Adrenal gland (tissue), 12 donors: ENCODE results near the gene PHLDA1. TPM values are rescaled to one million over a fixed set of nuclear protein-coding genes. Genes with fewer than 3 reads are reported as not detected.

Experiments used
- DNase-seq, 7 donors: peaks; one replicate each; pipeline ENCODE4 v3.0.0-alpha.2; 2019 to 2020
- H3K27ac ChIP-seq, 5 donors: fragments of 200-600 bp; sonication (generic) in 4 of 5; 1 replicate in 3 of 5; 2 replicates in 2 of 5; pipeline versions ENCODE4 v1.5.1 to v1.8.0; 2016 to 2020; ENCODE audit warnings: mild to moderate bottlenecking in 1 of 5
- H3K27me3 ChIP-seq: fragments of 200-600 bp; 2 replicates; pipeline ENCODE4 v1.8.0; 2021
- H3K36me3 ChIP-seq, 2 donors: fragments of 200-600 bp; replicated peaks in 1 of 2; 1 replicate in 1 of 2; 2 replicates in 1 of 2; pipeline versions ENCODE4 v1.5.1 to v1.8.0; 2018 to 2022
- H3K4me1 ChIP-seq, 2 donors: fragments of 200-600 bp; replicated peaks in 1 of 2; 1 replicate in 1 of 2; 2 replicates in 1 of 2; pipeline versions ENCODE4 v1.5.1 to v1.8.0; 2018 to 2021
- H3K4me3 ChIP-seq, 4 donors: fragments of 200-600 bp; sonication (generic) in 3 of 4; one replicate each; pipeline ENCODE4 v1.5.1; 2016 to 2018
- H3K9me3 ChIP-seq, 3 donors: fragments of 200-600 bp; sonication (generic) in 1 of 3; replicated peaks in 1 of 3; 1 replicate in 2 of 3; 2 replicates in 1 of 3; pipeline versions ENCODE4 v1.5.1 to v1.8.0; 2016 to 2021
- POLR2A ChIP-seq, 2 donors: fragments of 450-650 bp; IDR thresholded peaks; one replicate each; pipeline ENCODE4 v1.6.1; 2017; ENCODE audit warnings: antibody characterized with exemption in 2 of 2, mild to moderate bottlenecking in 2 of 2, moderate library complexity in 1 of 2
- WGBS, 4 donors: extraction: QIAGEN DNeasy Blood & Tissue Kit in 2 of 4; methylation state at CpG; one replicate each; pipeline versions ENCODE4 v1.1.5 to v1.1.7; 2013 to 2017; 5-methylcytosine and 5-hydroxymethylcytosine counted together
- intact Hi-C, 2 donors: fragments of 100-400 bp; cut with DNase I; formaldehyde crosslinking; loops; one replicate each; pipeline versions ENCODE4 v1.14.1 to v1.15.0; 2022 to 2023
- polyA plus RNA-seq, 3 donors: library from polyadenylated mRNA; stranded (reverse); fragments of 200-250 nt in 2 of 3; fragments of 350-450 nt in 1 of 3; fragmentation: Illumina TruSeq in 1 of 3; extraction: RNeasy Lipid Tissue Mini Kit (QIAGEN cat#74804) in 1 of 3; gene quantifications; one replicate each; pipeline ENCODE4 v1.2.3, GENCODE V29; 2013 to 2014
- total RNA-seq, 9 donors: library from RNA; depleted of rRNA in 4 of 9; stranded (reverse); fragments of >200 nt in 4 of 9; fragments of 120-200 nt in 1 of 9; fragmentation: NEBNext Ultra II Directional in 1 of 9; extraction: Animal tissue kit (Norgen Biotek cat#: 25700) in 1 of 9; gene quantifications; one replicate each; pipeline versions ENCODE4 v1.1.0 to v1.2.4, GENCODE V29; 2013 to 2023
- TF ChIP-seq, protein P1 (sequence below), 6 experiments: fragments of 450-650 bp in 4 of 6; fragments of 200-600 bp in 2 of 6; sonication (generic) in 1 of 6; IDR thresholded peaks; 1 replicate in 5 of 6; 2 replicates in 1 of 6; pipeline versions ENCODE4 v1.5.1 to v1.8.0; 2016 to 2021; ENCODE audit warnings: antibody characterized with exemption in 6 of 6, mild to moderate bottlenecking in 2 of 6, moderate library complexity in 1 of 6
- donor health status: healthy with polysubstance abuse.
- donor health status: Bipolar disorder and iron deficiency.
- donor health status: DM: yes; HTN: yes; CAD: no.
- donor health status: DM: no; HTN: no; CAD: no.
- donor health status: DM: no; HTN: no; CAD: no.
- donor health status: DM: yes; HTN: yes; CAD: no.

The PHLDA1 gene
- total and polyA plus RNA-seq, 12 donors, result 12.2 to 49.3 (median 25.1) TPM

DNA sequence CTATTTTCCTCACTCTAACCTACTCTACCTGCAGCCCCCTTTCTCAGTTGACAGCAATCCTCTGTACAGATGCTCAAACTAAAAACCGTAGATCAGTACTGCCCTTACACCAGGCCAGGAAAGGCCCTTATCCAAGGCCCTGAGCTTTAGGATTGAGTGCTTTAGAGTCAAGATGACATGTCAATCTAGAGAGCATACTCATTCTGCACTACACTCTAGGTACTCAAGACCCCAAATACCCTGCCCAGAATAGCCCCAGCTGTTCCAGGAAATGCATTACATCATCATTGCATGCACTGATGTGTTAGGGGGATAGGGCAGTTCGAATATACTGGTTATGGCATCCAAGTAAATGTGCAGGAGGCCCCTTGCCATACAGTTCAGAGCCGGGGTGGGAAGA, 3.5 kb upstream of the PHLDA1 start:
- peaks cover 13 to 14% of the 10 kb centered on the region in 2 donors for H3K4me1 ChIP-seq
- no peak for TF ChIP-seq POLR2A (IDR thresholded peaks at IDR 0.05)
- TF ChIP-seq, protein P1, sequence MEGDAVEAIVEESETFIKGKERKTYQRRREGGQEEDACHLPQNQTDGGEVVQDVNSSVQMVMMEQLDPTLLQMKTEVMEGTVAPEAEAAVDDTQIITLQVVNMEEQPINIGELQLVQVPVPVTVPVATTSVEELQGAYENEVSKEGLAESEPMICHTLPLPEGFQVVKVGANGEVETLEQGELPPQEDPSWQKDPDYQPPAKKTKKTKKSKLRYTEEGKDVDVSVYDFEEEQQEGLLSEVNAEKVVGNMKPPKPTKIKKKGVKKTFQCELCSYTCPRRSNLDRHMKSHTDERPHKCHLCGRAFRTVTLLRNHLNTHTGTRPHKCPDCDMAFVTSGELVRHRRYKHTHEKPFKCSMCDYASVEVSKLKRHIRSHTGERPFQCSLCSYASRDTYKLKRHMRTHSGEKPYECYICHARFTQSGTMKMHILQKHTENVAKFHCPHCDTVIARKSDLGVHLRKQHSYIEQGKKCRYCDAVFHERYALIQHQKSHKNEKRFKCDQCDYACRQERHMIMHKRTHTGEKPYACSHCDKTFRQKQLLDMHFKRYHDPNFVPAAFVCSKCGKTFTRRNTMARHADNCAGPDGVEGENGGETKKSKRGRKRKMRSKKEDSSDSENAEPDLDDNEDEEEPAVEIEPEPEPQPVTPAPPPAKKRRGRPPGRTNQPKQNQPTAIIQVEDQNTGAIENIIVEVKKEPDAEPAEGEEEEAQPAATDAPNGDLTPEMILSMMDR (IDR thresholded peaks at IDR 0.05), result no peak
- no peak for DNase-seq
- peak overlapping the region in 2 of 5 donors; percentile 23 to 34 for H3K27ac ChIP-seq
- intact Hi-C loops, result loop anchor here (5.0 to 10.0 kb wide), 2 partner anchors 508 to 510 kb away; no protein-coding TSS in a partner anchor
- H3K4me3 ChIP-seq, result no peak overlapping the region
- 74 to 100% (median 85%) methylated on average over 2 to 3 of the region's 3 CpGs for WGBS, 4 donors
- H3K36me3 ChIP-seq, result no peaks in the 10 kb centered on the region
- H3K27me3 ChIP-seq, result no peaks in the 10 kb centered on the region
- no peaks in the 10 kb centered on the region for H3K9me3 ChIP-seq

DNA sequence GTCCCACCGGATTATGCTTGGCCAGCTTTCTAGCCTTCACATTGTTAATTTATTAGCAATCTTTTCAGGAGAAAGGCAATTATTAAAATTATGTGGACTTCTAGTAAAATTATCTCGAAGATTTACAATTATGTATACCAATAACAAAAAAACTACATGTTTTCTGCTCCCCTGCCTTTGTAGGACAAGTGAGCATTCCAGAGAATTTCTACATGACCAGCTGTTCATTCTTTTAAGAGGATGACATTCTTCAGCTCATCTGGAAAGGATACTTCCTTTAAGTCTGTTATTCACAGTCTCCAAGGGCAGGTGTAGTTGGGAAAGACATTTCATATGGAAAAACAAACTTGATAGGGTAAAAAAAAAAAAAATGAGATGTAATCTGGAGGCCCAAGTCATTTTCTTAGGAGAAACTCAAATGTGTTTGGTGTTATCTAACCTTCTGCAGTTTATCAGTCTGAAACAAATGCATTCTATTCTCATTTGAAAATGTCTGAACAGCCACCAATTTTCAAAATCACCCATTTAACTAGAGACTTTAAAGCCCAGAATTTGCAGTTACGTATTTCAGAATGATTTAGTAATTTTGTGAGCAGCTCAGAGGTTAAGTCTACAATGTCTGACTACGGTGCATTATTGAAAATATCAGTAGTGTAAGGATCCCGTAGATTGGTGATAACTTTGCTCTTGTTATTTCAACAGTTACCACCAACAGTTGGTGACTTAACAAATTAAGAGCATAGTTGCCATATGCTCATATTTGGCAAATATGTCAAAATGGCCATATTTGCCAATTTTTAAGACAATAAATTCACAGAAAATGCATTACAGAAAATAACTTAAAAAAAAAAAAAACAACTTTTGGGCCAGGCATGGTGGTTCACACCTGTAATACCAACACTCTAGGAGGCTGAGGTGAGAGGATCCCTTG, 1.8 kb upstream of the PHLDA1 start:
- intact Hi-C loops, result loop anchor here (5.0 to 10.0 kb wide), 2 partner anchors 211 to 509 kb away; no protein-coding TSS in a partner anchor
- Histone ChIP-seq H3K27me3 (no peaks in the 10 kb centered on the region), H3K4me1 (peaks cover 14 to 23% of the 10 kb centered on the region in 2 donors), H3K27ac (peak overlapping the region; percentile 4 to 96 (median 93)), H3K36me3 (no peaks in the 10 kb centered on the region), H3K9me3 (no peaks in the 10 kb centered on the region), H3K4me3 (peak overlapping the region in 2 of 4 donors; percentile 69 to 72)
- TF ChIP-seq, protein P1 (IDR thresholded peaks at IDR 0.05), result no peak
- no peak for TF ChIP-seq POLR2A (IDR thresholded peaks at IDR 0.05)
- DNase-seq, result no peak
- WGBS, 4 donors, result 69 to 74% (median 72%) methylated on average over 5 of the region's 5 CpGs

DNA sequence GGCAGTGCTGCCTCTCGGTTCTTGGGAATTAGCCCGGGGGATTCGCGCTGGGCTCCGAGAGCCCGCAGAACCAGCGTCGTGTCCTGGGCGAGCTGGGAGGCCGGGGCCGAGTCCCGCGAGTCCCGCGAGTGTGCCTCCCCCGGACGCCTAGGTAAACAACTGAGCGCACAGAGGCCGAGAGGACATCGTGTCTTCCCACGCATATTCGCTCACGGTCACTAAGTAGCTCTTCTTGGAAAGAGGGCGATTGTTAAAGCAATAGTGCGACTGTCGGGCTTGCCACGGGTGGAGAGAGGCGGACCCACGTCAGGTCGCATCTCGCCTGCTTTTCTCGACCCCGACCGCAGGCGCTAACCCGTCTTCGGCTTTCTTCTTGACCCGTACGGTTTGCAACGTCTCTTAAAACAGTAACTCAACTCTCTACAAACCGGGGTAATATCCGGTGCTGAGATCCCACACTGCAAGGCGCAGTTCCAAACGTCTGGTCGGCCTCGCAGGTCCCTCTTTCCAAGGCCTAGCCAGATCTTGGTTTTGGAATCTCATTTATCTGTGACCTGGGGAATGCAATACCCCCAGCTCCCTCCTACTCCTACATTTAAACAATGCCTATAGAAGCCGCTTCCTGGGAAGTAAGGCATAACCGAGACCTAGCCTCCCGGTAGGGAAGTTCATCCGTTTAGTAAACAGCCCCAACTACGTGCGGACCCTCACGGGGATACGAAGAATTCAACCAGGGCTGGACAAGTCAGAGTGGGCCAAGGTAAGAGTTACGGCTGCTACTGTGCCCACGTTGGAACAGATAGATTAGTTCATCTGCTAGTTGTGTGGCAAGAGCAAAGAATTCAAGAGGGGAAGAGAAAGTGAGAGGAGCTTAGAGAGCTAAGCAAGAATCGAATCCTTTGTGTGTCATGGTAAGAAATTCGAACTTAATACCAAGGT, 736 bp upstream of the PHLDA1 start:
- TF ChIP-seq, protein P1 (IDR thresholded peaks at IDR 0.05), result no peak
- no peak for TF ChIP-seq POLR2A (IDR thresholded peaks at IDR 0.05)
- Histone ChIP-seq H3K36me3 (no peaks in the 10 kb centered on the region), H3K27me3 (no peaks in the 10 kb centered on the region), H3K27ac (peak overlapping the region; percentile 86 to 96 (median 93)), H3K9me3 (no peaks in the 10 kb centered on the region), H3K4me1 (peaks cover 17 to 32% of the 10 kb centered on the region in 2 donors), H3K4me3 (peak overlapping the region; percentile 63 to 73 (median 70))
- intact Hi-C loops, result loop anchor here (5.0 to 10.0 kb wide), 2 partner anchors 210 to 508 kb away; no protein-coding TSS in a partner anchor
- WGBS, 4 donors, result 4 to 7% (median 5%) methylated on average over 39 to 58 of the region's 58 CpGs
- peak in 6 of 7 donors; percentile 61 to 83 (median 67) for DNase-seq
